Activated CD4-positive, alpha-beta T cell treated with anti-CD3 and anti-CD28 coated beads, Interleukin-2, Interleukin-6, amounts not matched to agents 100 ng/mL and 50 ng/mL, durations not matched to agents 16 hours and 8 hours (primary cell): ENCODE measurements around the gene MYO15B.

Source experiments
- DNase-seq: peaks from one replicate; pipeline ENCODE4 v3.0.0-alpha.2; 2020

The MYO15B gene

DNA sequence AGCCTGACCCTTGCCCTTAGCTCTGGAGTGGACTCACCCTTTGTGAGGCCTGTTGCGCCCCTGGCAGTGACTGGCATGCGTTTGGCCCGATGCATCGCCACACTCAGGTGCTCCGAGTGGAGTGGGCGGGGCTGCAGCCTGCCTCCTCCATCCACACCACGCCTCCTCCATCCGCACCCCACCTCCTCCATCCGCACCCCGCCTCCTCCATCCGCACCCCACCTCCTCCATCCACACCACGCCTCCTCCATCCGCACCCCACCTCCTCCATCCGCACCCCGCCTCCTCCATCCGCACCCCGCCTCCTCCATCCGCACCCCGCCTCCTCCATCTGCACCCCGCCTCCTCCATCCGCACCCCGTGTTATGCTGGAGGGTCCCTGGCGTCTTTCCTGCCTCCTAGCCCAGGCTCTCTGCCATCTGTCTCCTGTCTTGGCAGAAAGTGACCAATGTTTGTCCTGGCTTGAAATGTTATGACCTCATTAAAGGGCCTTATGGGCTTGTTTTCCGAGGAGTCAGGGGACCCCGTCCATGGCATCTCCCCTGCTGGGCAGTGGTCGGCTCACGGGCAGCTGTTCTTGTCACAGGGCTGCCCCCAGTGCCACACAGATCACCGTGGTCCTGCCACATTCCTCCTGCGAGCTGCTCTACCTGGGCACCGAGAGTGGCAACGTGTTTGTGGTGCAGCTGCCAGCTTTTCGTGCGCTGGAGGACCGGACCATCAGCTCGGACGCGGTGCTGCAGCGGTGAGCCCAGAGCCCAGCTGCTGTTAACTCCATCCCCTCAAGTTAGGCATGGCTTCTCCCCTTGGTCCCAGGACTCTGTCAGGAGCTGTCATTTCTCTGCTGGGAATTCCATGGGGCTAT, 28.7 kb upstream of the MYO15B start:
- no peak for DNase-seq

DNA sequence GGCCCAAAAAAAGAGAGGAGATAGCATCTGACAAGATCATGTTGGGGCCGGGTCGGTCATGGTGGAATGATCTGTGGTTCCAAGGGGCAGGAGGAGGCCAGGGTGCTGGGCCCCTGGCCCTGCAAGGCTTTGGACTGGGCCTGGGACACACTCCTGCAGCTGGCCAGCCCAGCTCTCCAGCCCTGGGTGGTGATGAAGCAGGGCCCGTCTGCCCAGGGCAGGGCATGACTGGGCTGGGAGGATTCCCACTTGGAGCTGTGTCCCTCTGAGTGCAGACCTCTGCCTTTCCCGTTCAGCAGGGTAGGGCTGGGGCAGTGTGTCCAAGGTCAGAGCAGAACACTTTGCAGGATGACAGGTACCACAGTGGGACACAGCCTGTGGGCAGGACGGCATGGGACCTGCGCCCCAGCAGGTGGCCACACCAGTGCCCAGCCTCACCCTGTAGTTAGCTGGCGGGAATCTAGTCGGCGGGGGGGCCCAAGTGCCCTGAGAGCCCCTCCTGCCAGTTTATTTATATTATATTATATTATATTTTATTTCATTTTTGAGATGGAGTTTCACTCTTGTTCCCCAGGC, 27.6 kb upstream of the MYO15B start:
- DNase-seq: no peak

DNA sequence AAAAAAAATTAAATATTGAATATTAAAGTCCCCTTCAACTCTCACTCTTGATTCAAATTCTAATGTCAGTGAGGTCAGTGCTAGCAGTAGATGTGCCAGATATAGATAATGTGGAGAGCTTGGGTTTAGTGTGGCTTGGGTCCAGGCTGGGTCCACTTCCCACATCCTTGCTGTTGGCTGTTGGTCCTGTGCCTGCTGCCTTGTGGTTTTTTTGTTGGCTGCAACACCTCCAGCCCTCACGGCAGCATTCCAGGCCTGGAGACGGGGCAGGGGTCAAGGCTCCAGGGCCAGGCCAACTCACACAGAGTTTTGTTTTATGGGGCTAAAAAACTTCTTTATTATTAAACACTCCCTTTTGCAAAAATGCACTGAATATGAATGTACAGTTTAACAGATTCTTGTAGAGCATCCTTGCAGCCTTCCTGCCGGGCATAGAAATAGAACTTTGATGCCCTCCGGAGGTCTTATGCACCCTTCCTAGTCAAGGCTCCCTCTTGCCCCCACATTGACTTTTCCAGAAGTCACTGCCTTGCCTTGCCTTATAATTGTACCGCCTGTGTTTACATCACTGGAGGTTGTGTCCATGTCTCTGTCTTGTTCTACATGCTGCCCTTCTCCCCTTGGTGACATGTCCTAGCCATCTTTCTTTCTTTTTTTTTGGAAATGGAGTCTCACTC, 25.5 kb upstream of the MYO15B start:
- DNase-seq: no peak

DNA sequence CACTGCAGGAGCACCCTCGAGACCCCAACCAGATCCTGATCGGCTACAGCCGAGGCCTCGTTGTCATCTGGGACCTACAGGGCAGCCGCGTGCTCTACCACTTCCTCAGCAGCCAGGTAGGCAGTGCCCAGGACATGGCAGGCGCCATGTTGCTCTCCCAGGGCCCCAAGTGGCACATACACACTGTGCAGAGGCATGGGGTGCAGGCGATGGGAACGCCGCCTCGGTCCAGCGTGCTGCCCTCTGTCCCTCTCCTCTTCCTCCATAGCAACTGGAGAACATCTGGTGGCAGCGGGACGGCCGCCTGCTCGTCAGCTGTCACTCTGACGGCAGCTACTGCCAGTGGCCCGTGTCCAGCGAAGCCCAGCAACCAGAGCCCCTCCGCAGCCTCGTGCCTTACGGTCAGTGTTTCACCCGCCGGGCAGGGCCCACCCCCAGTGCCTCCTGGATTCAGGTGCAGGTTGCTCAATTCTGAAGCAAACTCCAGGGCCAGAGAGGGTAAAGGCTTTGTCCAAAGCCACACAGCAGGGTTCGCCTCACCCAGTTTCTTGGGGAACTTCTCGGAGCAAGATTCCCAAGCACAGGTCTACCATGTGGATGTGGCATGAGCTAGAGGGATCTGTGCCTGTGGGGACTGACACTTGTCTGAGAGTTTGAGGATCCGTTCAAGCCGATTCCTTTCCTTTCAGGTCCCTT, 24.4 kb upstream of the MYO15B start:
- DNase-seq: no peak

DNA sequence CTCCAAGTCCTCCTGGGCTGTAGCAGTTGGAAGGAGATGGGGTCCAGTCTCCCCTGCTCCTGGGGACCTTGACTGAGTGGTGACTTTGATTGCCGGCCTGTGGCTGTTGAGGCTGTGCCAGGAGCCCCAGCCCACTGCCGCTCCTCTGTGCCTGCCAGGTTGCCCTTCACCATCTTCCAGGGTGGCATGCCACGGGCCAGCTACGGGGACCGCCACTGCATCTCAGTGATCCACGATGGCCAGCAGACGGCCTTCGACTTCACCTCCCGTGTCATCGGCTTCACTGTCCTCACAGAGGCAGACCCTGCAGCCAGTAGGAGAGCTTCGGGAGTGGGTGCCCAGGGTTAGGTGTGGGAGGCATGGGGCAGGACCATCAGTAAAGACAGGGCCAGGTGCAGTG, 23.4 kb upstream of the MYO15B start:
- no peak for DNase-seq

DNA sequence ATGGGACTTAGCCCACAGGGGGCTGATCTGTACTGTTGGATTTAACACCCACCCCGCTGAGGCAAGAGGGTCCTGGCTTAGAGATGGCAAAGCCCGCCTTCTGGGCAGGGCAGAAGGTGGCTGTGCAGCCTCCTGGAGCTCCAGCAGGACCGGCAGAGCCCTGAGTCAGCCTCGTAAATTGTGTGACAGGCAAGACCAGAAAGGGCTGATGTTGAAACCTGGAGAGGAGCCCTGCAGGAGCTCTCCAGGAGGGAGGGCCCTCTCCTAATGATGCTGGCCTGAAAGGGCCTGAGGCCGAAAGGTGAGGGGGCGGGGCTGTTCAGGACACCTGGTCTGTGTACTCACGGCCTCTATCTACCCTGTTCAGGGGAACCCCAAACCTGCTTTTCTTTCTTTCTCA, 22.5 kb upstream of the MYO15B start:
- no peak for DNase-seq

- no peak for DNase-seq
These were observed 22.0 kb upstream of the MYO15B start for GRCh38 chr17:75565618-75566017.

DNA sequence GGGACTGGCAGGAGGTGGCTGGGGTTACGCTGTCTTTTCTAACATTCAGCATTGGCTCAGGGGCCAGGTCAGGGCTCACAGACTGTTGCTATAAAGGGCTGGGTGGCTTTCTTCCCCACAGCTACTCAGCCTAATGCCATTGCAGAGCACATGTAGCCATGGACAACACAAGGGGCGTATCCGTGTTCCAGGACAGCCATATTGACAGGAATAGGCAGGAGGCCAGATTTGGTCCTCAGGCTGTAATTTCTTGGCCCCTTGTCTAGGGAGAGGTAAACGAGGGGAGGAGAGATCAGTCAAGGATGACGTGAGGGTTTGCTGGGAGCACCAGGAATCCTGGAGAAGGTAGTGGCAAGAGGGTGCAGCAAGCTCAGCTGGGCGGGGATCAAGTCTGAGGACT, 21.2 kb upstream of the MYO15B start:
- no peak for DNase-seq

- DNase-seq: no peak
These were observed 20.8 kb upstream of the MYO15B start for GRCh38 chr17:75566834-75567233.

DNA sequence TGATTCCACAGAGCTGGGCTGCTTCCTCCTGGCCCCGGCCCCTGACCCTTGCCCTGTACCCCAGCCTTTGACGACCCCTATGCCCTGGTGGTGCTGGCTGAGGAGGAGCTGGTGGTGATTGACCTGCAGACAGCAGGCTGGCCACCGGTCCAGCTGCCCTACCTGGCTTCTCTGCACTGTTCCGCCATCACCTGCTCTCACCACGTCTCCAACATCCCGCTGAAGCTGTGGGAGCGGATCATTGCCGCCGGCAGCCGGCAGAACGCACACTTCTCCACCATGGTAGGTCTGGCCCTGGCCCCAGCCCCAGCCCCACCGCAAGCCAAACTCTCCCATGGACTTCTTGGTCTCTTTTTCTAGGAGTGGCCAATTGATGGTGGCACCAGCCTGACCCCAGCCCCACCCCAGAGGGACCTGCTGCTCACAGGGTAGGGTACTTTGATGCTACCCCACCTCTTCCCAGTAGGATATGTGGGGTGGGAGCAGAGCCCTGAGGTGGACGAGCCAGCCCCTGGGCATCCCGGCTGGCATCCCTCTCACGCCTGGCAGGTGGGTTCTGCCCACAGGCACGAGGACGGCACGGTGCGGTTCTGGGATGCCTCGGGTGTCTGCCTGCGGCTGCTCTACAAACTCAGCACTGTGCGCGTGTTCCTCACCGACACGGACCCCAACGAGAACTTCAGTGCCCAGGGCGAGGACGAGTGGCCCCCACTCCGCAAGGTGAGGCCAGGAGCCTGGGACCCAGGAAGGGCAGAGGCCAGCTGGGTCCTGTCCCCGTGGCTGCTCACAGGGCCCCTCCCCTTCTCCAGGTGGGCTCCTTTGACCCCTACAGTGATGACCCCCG, 19.0 kb upstream of the MYO15B start:
- DNase-seq: no peak

- no peak for DNase-seq
These were observed 17.4 kb upstream of the MYO15B start for GRCh38 chr17:75570034-75570676.

GRCh38 chr17:75570772-75571171, 16.8 kb upstream of the MYO15B start:
- DNase-seq: no peak

DNA sequence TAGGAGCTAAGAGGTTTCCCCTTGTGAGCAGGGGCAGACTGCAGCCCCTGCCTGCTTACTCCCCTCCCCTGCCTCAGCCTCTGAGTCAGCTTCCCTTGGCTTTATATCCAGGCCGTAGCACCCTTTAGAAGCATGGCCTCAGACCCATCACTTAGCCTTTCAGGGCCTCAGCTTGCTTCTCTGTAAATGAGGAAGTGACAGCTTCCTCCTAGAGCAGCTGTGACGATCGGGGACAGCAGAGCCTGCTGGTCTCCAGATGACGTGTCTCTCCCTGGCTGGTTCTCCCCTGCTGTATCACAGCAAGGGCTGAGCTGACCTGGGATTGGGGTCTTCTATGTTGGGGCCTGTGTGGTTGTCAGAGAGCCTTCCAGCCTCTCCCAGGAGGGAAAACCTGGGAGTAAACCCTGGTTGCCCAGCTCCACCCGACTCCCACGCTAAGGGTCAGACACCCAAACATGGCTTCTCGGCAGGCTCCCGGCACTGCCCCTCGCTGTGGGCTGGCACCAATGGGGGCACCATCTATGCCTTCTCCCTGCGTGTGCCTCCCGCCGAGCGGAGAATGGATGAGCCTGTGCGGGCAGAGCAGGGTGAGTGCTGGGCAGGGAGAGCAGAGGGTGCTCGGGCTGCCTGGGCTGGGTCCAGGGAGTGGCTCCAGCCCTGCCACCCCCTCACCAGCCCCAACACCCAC, 16.3 kb upstream of the MYO15B start:
- no peak for DNase-seq

GRCh38 chr17:75571885-75572215, 15.8 kb upstream of the MYO15B start:
- DNase-seq: no peak

- DNase-seq: no peak
These were observed 14.7 kb upstream of the MYO15B start for GRCh38 chr17:75572713-75573539.

- no peak for DNase-seq
These were observed 14.1 kb upstream of the MYO15B start for GRCh38 chr17:75573540-75573957.

GRCh38 chr17:75573994-75574393, 13.6 kb upstream of the MYO15B start:
- DNase-seq: no peak

GRCh38 chr17:75574404-75575036, 13.1 kb upstream of the MYO15B start:
- DNase-seq: no peak

DNA sequence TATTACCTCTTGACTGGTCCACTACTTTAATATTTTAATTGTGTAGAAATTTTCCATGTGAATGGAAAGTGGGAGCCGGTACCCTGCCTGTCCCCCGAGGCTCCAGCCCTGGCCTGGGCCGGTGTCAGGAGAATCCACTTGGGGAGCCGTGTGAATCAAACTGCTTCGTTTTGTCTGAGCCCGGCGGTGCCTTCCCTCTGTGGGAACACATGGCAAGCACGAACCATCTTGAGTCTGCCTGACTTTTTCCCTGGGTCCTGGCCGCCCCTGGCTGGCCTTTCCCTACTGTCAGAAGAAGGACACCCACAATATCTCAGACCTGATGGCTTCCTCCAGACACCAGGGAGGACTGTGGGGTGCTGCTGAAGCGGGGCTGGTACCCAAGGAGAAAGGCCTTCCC, 12.4 kb upstream of the MYO15B start:
- no peak for DNase-seq

- DNase-seq: no peak
These were observed 11.9 kb upstream of the MYO15B start for GRCh38 chr17:75575728-75576127.
